Stimulated activated CD8-positive, alpha-beta memory T cell treated with anti-CD3 and anti-CD28 coated beads, Interleukin-12 subunit alpha, Interleukin-12 subunit beta, amount 100 ng/mL, for 24 hours (primary cell): ENCODE measurements around the gene RWDD3.

ENCODE experiments used
- DNase-seq: peaks from one replicate; pipeline ENCODE4 v3.0.0-alpha.2; 2020; ENCODE audit errors: extremely low read depth

RWDD3 gene

GRCh38 chr1:95230256-95230655, 3.8 kb upstream of the RWDD3 start:
- no peak for DNase-seq

GRCh38 chr1:95230768-95231191, 3.2 kb upstream of the RWDD3 start:
- DNase-seq: no peak

GRCh38 chr1:95232646-95233318, 1.2 kb upstream of the RWDD3 start:
- no peak for DNase-seq

DNA sequence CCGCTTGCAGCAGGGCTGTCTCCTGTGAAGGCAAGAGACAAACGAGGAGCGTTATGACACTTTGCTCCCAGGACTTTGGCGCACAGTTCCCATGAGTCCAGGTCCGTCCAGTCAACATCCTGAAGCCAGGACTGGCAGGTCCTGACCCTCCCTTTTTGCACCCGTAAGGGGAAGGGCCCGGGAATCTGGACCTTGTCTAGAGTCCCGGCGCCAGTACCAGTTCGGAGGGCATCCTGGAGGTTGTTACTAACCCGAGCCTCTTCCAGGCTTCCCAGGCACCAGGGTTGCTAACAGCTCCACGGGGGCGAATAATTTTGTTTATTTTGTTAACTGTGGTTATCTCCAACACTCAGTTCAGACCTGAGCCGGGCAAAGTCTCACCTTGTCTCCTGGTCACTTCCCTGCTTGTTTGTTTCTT, 682 bp upstream of the RWDD3 start:
- DNase-seq: no peak

- DNase-seq: no peak
These were observed 3.0 kb downstream of the RWDD3 start for GRCh38 chr1:95236784-95237575.

- no peak for DNase-seq
These were observed 4.1 kb downstream of the RWDD3 start for GRCh38 chr1:95237981-95238703.

GRCh38 chr1:95245029-95245428, 11.0 kb downstream of the RWDD3 start:
- no peak for DNase-seq

DNA sequence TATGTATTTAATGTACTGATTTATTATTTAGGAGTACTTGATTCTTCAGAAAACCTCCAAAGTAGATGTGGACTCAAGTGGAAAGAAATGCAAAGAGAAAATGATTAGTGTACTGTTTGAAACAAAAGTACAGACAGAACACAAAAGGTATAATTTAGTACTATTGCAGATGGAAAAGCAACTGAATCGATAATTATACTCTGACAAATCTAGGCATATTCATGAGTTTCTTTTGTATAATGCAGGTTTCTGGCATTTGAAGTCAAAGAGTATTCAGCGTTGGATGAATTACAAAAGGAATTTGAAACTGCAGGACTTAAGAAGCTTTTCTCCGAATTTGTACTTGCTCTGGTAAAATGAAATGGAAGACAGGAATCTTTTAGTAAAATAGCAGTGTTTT, 12.5 kb downstream of the RWDD3 start:
- DNase-seq: no peak

DNA sequence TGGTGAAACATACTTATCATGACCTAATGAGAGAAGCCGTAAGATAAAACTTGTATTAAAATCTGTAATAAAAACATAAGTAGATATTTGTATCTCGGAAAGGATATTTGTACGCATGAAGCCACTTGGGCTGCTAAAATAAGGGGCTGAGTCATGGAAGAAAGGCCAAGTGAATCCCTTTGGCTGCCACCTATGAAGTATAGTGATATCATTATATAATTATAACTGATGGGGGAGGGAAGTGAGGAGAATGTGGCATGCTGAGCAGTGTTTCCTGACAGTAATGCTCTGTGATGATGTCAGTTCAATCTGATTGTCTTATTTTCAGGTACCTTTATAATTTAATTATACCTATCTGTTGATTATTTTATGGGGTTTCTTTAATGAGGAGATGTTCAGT, 13.6 kb downstream of the RWDD3 start:
- no peak for DNase-seq

DNA sequence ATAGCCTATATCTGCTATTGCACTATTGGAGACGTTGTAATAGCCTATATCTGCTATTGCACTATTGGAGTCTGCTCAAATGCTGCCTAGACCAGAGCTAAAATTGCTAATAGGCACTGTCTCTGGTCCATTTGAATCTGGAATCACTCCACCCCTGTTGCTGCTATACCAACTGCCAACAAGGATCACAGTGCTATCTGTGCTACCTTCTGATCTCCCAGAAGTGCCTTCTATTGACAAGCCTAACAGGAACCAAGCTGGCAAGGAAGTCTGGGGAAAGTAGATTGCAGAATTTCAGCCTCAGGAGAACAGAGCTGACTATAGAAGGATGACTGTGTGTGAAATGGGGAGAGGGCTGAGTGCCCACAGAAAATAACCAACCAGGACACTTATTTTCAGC, 15.9 kb downstream of the RWDD3 start:
- DNase-seq: no peak

DNA sequence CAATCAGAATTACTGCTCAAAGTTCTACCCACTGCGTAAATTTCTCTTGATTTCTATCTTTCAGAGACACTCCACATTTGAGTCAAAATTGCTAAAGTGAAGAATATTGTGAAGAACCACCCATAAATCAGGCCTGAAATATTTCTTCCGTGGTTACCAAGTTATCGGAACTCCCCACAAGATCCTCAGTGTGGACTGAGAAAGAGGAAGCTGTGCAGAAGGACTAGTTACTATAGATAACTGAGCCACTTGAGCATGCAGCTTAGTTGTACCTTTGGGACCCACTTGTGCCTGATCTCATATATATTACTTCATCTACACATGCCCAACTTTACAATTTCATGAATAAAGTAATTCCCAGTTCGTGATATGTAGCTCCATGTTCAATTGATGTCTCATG, 18.4 kb downstream of the RWDD3 start:
- no peak for DNase-seq

DNA sequence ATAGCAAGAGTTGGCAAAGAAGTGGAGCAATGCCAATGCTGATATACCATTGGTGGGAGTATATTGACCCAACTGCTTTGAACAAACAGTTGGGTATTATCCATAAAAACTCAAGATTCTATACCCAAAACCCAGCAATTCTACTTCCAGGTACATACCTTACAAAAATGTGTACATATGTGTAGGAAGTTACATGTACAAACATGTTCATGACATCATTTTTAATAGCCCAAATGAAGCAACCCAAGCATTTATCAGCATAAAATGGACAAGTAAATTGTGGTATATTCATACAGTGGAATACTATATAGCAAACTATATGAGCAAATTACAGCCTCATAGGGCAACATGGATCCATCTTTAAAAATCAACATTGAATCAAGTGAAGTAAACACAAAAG, 20.9 kb downstream of the RWDD3 start:
- DNase-seq: no peak

DNA sequence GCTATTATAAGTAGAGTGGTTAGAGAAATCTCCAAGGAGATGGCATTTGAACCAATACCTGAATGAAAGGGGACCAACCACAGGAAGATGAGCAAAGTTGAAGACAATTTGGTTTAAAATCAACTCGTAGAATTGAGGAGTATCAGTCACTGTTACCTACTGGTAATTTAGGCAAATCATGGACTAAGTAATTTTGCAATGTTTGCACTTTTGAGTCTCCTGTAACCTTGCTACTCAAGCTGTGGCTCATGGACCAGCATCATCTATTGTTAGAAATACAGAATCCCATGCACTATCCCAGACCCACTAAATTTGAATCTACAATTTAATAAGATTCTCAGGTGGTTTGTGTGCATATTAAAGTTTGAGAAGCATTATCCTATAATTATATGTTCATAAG, 21.8 kb downstream of the RWDD3 start:
- DNase-seq: no peak

DNA sequence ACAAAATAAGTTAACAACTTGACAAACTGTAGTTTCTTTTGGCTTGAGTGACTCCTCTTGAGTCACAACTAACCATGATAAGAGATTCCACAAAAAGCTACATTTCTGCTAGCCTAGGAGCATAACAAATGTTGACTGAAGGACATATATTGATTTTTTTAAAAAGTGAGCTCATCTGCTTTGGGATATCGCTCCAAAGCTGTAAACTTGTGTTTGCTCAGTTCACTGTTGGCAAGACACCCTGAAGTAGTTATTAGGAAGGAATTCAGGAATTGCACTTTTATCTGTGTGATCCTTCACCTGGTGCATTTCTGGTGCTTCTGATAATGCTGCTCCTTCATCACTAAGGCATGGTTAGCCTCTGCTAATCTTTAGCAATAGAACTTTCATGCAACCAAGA, 23.7 kb downstream of the RWDD3 start:
- DNase-seq: no peak

DNA sequence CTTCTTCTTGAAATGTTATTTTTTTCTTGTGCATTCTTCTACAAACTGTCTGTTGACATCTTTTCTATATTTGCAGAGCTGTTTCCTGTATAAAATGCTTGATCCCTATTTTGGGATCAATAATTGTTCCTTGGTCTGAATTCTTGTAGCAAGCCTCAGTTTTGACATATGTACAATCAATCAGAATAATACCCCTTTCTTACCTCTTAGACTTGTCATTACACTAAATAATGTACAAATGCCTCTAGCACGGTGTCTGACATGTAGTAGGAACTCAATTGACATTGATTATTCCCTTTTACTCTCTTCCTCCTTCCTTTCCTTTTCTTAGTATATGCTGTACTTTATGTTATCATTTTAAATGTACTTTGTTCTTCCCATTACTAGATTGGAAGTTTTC, 25.2 kb downstream of the RWDD3 start:
- DNase-seq: no peak

GRCh38 chr1:95262913-95263312, 28.9 kb downstream of the RWDD3 start:
- DNase-seq: no peak

DNA sequence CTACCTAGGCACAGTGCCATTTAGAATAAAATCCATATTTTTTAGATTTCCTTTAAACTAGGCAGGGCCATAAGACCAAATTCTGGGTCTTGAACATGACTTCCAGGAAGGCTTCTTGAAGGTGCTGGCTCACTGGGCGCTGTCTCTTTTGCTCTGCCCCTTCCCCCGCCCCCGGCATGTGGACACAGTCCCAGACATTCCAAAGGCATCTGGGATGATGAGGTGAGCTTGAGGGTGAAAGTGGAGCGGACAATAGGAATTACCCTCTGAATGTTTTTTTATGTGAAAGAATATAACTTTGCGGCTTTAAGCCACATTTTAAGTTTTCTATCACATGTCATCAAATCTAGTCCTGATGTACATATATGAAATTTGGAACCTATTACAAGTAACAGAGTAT, 29.4 kb downstream of the RWDD3 start:
- DNase-seq: no peak

- no peak for DNase-seq
These were observed 31.1 kb downstream of the RWDD3 start for GRCh38 chr1:95265106-95265505.

GRCh38 chr1:95276429-95276828, 42.4 kb downstream of the RWDD3 start:
- no peak for DNase-seq

DNA sequence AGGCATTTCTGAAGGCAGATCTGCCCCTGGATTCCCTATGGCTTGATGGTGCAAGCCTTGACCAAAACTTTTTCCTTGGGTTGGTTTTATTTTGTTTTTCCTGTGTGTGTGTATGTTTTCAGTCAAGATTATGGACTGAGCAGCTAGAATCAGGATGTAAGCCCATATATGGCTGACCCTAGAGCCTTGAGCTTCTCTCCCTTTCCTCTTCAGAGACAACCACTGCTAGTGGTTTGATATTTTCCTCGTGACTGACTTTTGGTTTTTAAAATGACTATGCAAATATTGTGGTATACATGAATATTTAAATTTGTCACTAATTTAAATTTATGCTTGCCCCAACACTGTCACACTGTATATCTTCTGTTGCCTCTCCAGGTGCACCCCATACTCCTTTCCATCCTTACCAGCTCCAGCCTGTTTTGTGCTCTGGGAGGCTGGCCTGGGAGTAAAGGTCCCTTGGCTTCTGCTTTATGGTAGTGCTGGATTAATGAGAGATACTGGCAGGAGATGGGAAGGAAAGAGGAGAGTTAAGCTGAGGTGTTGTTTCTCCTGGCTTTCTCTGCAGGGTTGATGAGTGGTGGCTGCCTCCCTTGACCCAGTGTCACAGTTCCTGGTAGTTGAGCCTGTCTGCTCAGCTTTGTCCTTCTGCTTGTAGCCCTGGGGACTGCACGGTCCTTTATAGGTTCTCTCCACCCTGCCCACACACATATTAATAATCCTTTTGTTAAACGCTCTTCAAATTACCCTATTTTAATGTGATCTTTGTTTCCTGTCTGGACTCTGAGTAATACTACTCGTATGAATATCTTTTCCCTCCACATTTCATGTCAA, 44.4 kb downstream of the RWDD3 start:
- DNase-seq: no peak

DNA sequence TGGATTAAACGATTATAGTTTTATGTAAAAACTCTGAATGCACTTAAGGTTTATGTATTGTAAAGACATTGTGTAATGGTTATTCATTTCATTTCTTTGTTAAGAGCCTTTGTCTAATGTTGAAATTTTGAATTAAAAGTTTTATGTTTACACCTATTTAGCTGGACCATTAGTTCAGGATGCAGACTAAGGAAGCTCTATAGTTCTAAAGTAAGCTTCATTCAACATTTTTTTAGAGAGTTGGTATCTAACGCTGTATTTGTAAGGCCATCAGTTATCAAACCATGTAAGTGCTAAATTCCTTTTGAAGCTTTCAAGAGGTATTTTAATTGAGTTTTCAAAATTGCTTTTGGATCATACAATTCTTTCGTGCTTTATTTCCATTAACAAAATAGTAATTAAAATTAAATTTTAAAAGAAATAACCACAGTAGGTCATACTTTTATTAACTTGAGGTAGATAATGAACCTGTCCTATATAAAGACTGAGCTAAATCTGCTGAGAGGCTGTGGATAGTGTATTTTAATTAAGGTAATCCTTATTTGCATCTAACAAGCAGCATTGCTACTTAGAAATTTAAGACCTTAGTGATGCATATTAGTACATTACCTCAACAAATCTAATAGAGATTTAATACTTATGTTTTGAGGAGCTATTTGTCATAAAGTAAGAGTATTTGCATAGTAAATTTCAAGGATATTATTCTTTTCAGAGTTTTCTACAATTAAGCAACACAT, 47.9 kb downstream of the RWDD3 start:
- DNase-seq: no peak
